8988T (cell line): ENCODE measurements around the gene KCNK6.

ENCODE experiments used
- DNase-seq: peaks from one replicate; pipeline ENCODE4 v3.0.0; 2011

KCNK6 gene

GRCh38 chr19:38319421-38320258, at the start of gene KCNK6:
KCNK6 (plus strand) TSS chr19:38319845; CDS start chr19:38319951, 106 bp downstream.
- DNase-seq: peak; percentile 78

GRCh38 chr19:38270587-38271167, 49.0 kb upstream of the KCNK6 start:
- no peak for DNase-seq

- no peak for DNase-seq
These were observed 46.1 kb upstream of the KCNK6 start for GRCh38 chr19:38273499-38273898.

- no peak for DNase-seq
These were observed 44.9 kb upstream of the KCNK6 start for GRCh38 chr19:38274739-38275138.

- no peak for DNase-seq
These were observed 42.6 kb upstream of the KCNK6 start for GRCh38 chr19:38276942-38277517.

GRCh38 chr19:38277549-38277948, 42.1 kb upstream of the KCNK6 start:
- no peak for DNase-seq

- DNase-seq: no peak
These were observed 41.5 kb upstream of the KCNK6 start for GRCh38 chr19:38277969-38278680.

GRCh38 chr19:38278751-38279150, 40.9 kb upstream of the KCNK6 start:
- DNase-seq: no peak

GRCh38 chr19:38280030-38280921, 39.4 kb upstream of the KCNK6 start:
- no peak for DNase-seq

- no peak for DNase-seq
These were observed 37.7 kb upstream of the KCNK6 start for GRCh38 chr19:38281811-38282566.

GRCh38 chr19:38283271-38283670, 36.4 kb upstream of the KCNK6 start:
- DNase-seq: no peak

- no peak for DNase-seq
These were observed 35.2 kb upstream of the KCNK6 start for GRCh38 chr19:38284422-38284821.

GRCh38 chr19:38285567-38285966, 34.1 kb upstream of the KCNK6 start:
- DNase-seq: no peak

GRCh38 chr19:38287604-38288003, 32.0 kb upstream of the KCNK6 start:
- no peak for DNase-seq

- no peak for DNase-seq
These were observed 31.4 kb upstream of the KCNK6 start for GRCh38 chr19:38288123-38288855.

GRCh38 chr19:38289955-38290354, 29.7 kb upstream of the KCNK6 start:
- DNase-seq: no peak

GRCh38 chr19:38290631-38291147, 29.0 kb upstream of the KCNK6 start:
- DNase-seq: no peak

- DNase-seq: no peak
These were observed 27.8 kb upstream of the KCNK6 start for GRCh38 chr19:38291855-38292254.

GRCh38 chr19:38293281-38293680, 26.4 kb upstream of the KCNK6 start:
- DNase-seq: no peak

GRCh38 chr19:38294090-38294489, 25.6 kb upstream of the KCNK6 start:
- no peak for DNase-seq
